ENCODE measurements around the gene ATG2B.

- TF ChIP-seq CTCF (IDR thresholded peaks at IDR 0.05; ENCODE audit: low read depth, low read length) (no peak), EZH2phosphoT487 (IDR thresholded peaks at IDR 0.05; ENCODE audit: low read depth) (no peak)
These were observed 59.2 kb downstream of the ATG2B start for GRCh38 chr14:96303981-96304380.
